LoVo (cell line): ENCODE results near the gene PTPRM.

Experiments
- DNase-seq: peaks from one replicate; pipeline ENCODE4 v3.0.0-alpha.2; 2016; ENCODE audit warnings: low spot score

PTPRM gene

DNA sequence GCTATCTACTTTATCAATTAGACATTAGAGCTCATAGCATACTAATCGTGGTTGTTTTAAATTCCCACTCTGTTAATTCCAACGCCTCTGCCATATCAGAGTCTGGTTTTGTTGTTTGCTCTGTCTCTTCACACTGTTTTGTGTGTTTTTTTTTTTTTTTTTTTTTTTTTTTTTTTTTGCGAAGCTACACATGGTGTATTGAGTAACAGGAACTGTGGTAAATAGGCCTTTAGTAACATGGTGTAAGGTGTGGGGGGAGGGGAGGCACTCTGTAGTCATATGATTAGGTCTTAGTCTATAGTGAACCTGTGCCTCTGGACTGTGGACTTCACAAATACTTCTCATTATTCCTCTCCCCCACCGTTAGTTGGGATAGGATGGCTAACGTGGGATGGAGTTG is 671.4 kb downstream of the PTPRM start:
- DNase-seq: no peak

GRCh38 chr18:8241731-8242130 is 674.6 kb downstream of the PTPRM start:
- DNase-seq: no peak

DNA sequence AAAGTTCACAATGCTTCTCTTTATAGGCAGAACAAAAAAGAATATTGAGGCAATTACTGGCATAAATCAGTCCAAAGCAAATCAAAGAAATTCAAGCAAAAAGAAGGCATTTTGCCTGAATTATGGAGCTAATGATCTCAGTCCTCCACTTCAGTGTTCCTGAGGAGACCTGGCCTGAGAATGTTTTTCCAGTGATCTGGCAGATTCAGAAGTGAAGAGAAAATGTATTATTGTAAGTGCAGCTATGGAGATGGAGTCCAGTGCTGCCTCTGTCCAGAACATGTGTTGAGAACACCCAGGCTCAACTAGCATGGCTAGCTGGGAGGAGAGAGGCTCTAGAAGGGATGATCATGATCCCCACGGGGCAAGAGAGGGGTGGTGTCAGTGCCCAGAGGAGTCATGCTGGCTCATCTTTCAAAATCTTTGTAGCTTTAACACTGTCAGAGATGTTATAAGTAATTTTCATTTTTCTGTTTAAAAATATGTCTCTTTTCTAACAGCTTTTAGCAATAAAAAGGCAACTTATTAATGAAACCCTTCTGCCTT is 675.1 kb downstream of the PTPRM start:
- no peak for DNase-seq

DNA sequence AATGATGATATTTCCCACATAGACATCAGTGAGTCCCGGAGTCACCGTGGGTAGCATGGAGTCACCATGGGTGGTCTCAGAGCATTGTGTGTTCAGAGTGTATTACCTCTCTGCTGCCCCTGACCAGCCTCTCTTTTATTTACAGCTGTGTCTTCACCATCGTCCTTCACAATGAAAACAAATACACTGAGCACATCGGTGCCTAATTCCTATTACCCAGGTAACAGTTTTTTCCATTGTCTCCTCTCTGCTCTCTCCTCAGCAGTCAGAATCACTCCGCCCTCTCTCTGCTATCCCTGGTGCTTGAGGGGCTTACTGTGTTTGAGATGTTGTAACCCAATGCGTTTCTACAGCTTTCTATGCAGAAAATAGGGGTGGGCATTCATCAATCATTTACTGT is 680.6 kb downstream of the PTPRM start:
- DNase-seq: no peak

GRCh38 chr18:8248576-8248975 is 681.5 kb downstream of the PTPRM start:
- no peak for DNase-seq

GRCh38 chr18:8249811-8250210 is 682.7 kb downstream of the PTPRM start:
- DNase-seq: no peak

DNA sequence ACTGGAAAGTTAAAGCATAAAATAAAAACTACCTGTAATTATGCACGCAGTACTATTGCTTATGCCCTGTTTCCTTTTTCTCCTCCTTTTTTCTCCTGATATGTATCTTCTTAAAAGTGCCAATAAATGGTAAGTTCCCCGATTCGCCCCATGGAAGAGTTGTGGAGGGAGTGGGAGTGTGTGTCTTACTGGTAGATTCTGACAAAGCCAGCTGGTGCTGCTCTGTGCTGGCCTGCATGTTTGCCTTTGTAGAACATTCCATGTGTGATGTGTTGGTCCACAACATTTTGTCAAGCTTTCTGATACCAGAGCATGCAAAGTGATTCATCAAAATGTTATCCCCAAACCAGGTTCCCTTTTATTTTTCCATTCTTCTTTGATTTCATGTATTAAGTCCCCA is 685.3 kb downstream of the PTPRM start:
- no peak for DNase-seq

DNA sequence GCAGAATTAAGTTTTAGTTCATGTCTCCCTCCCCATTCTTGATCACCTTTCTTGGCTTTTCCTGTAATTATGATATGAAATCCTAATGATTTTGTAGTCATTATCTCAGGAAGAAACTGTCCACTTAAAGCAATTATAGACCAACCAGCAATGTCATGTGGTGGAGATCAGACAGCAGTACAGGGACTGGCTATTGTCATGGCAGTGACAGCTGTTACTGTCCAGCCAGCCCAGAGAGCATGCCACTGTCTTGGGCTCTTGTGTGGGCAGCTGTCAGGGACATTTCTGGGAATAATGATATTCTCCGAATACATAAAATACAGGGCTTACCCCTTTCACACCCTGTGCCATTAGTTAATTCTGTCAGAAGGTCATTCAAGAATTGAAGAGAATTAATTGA is 686.8 kb downstream of the PTPRM start:
- no peak for DNase-seq

- no peak for DNase-seq
Observed at GRCh38 chr18:8254654-8255053, 687.5 kb downstream of the PTPRM start.

DNA sequence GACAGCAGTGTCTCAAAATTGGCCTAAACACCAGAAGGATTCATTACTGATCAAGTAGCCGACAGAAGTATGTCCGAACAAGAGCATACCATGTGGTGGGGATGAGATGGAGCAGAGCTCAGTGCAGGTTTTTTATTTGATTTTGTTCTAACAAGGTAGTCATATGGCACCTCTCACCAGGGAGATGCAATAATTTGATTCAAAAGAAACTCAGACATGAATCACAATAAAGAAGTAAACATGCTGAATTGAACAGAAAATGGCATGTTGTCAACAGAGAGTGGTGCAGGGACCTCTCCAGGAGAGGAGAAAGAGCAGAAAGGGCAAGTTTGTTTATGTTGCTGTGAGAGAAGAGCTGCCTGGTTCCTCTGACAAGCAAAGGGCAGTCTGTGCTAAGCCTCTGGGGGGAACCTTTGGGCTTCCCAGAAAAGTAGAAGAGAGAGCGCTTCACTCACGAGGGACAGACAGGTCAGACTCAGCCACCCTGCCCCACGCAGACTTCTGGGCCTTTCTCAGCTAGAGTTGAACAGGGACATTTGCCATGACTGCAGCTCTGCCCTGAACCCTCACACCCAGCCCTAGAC is 690.8 kb downstream of the PTPRM start:
- DNase-seq: no peak

DNA sequence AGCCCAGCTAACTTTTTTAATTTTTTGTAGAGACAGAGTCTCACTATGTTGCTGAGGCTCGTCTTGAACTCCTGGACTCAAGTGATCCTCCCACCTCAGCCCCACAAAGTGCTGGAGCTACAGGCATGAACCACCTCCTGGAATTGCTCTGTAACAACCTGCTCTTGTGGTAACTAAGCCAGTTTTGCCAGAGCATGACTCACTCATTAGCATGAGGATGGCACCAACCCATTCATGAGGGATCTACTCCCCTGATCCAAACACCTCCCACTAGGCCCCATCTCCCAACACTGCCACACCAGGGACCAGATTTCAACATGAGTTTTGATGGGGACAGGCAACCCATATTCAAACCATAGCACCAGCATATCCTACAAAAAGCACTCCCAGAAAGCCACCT is 693.2 kb downstream of the PTPRM start:
- DNase-seq: no peak

GRCh38 chr18:8260827-8261226 is 693.7 kb downstream of the PTPRM start:
- no peak for DNase-seq

GRCh38 chr18:8261651-8262091 is 694.6 kb downstream of the PTPRM start:
- DNase-seq: no peak

DNA sequence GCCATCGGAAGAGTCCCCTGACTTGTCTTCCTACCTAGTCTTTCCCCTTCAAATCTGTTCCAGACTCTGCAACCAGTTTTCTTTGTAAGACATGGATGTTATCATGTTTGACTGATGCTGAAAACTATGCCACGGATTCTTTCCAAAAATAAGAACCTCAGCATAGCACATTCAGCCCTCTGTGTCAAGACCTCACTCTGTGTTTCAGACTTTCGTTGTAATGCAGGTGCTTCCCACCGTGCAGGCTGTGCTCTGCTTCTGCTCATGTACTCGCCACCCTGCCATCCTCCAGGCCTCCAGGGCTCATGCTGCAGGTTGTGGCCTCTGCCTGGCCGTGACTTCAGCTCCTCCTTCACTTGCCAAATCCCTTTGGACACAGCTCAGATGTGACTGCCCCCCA is 695.1 kb downstream of the PTPRM start:
- DNase-seq: no peak

DNA sequence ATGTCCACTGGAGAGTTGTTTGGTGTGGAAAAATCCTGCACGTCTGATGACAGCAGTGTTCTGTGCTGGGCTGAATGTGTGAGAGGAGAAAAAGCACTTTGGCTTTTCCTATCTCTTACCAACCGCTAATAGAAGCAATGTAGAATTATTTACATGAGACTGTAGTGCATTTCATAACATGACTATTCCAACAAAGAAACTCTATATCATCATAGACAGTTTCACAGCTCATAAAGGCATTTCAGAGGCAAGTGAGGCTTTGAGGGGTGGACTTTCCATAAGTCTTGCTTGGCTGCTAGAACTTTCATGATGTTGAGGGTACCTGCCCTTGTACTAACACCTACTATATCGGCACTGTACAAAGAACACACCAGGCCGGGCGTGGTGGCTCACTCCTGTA is 697.0 kb downstream of the PTPRM start:
- no peak for DNase-seq

DNA sequence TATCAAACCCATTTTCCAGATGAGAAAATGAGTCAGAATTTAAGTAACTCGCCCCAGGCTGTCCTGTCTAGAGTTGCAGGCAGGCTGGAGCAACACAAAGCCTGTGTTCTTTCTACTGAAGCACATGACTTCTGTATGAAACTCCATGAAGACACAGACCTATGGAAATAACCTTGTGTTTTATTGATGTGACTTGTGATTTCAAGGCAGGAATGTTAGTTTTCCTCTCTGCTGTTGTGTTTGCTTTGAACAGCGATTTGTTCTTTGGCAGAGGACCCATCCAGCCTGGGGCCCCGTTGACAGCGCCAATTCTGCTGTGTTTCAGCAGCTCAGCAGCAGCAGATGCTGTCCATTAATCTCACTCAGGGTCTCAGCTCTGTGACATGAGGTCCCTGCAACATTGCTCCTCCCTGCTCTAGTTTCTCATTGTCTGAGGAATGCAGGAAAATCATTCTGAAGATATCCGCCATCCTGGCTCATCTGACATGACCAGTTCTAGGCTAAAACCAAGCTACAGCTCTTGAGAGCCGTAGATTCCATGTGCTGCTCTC is 697.8 kb downstream of the PTPRM start:
- no peak for DNase-seq

GRCh38 chr18:8272254-8272653 is 705.1 kb downstream of the PTPRM start:
- no peak for DNase-seq

DNA sequence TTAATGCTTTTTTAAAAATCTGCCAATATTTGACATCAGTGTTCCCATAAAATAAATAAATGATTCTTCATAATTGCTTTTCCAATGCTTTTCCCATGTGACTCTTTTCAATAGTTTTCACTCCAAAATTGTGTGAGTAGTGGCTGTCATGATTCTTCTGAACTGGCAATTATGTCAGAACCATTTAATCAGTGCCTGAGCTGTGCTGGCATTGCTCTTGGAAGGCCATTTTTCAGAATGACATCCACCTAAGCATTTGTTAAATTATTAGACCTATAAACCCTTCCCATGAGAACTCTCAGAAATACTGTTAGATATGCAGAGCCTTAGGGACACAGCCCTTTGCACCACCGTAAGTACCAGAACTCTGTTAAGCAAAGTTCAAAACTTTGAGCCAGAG is 707.3 kb downstream of the PTPRM start:
- DNase-seq: no peak

DNA sequence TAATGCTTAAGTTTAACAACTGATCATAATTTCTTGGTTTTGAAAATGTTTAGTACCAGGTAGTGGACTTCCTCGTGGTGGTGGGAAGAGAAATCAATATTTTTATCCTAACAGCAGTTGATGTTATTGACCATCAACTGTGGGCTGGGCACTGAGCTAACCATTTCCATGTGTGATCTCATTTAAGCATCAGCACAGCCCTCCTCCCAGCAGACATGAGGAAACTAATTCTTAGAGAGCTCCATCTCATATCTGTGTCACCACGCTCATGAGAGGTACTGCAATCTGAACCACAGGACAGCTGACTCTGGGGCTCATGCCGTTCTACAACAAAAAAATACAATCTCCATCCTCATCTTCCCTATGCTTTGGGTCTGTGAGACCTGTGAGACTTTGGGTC is 709.3 kb downstream of the PTPRM start:
- DNase-seq: no peak

DNA sequence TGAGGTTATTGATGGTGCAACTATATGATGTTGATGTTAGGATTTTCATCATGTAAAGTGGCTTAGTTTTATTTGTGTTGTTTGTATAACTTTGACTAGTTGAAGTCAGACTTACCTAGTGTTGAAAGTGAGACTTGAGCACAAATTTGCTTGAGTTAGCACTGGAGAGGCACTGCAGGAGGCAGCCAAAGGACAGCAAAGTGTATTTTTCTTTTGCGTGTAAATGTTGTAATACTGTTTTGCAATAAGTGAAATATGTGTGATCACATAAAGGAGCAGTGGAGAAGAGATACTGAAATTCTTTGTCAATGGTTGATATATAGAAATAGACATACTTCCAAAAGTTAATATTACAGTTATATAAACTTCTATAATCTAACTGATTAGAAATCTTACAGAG is 710.2 kb downstream of the PTPRM start:
- no peak for DNase-seq

GRCh38 chr18:8279346-8279745 is 712.2 kb downstream of the PTPRM start:
- DNase-seq: no peak

GRCh38 chr18:8279781-8280330 is 712.7 kb downstream of the PTPRM start:
- no peak for DNase-seq

GRCh38 chr18:8283891-8284585 is 716.9 kb downstream of the PTPRM start:
- DNase-seq: no peak
